HEK293T (cell line): Measurements from ENCODE around the gene MTF2.

ENCODE experiments used
- ARNT ChIP-seq: fragments of 450-650 bp; IDR thresholded peaks from 2 replicates; pipeline ENCODE4 v1.6.1; 2017; ENCODE audit warnings: mild to moderate bottlenecking
- BHLHE40 ChIP-seq: fragments of 450-650 bp; IDR thresholded peaks from 2 replicates; pipeline ENCODE4 v1.6.1; 2016; ENCODE audit warnings: mild to moderate bottlenecking, moderate library complexity, borderline replicate concordance
- CTBP1 ChIP-seq: fragments of 450-650 bp; IDR thresholded peaks from 2 replicates; pipeline ENCODE4 v1.6.1; 2016; ENCODE audit warnings: borderline replicate concordance
- ELF4 ChIP-seq: fragments of 450-650 bp; IDR thresholded peaks from 2 replicates; pipeline ENCODE4 v1.6.1; 2017; ENCODE audit warnings: antibody characterized with exemption
- FOXK2 ChIP-seq: fragments of 450-650 bp; IDR thresholded peaks from 2 replicates; pipeline ENCODE4 v1.6.1; 2016; ENCODE audit warnings: mild to moderate bottlenecking
- FOXM1 ChIP-seq: fragments of 450-650 bp; IDR thresholded peaks from 2 replicates; pipeline ENCODE4 v1.6.1; 2017; ENCODE audit warnings: mild to moderate bottlenecking, borderline replicate concordance
- HDGF ChIP-seq: fragments of 450-650 bp; IDR thresholded peaks from 2 replicates; pipeline ENCODE4 v1.6.1; 2017; ENCODE audit warnings: antibody characterized with exemption, borderline replicate concordance
- LEF1 ChIP-seq: fragments of 450-650 bp; IDR thresholded peaks from 2 replicates; pipeline ENCODE4 v1.6.1; 2017; ENCODE audit warnings: mild to moderate bottlenecking, borderline replicate concordance
- NFRKB ChIP-seq: fragments of 450-650 bp; IDR thresholded peaks from 2 replicates; pipeline ENCODE4 v1.6.1; 2016; ENCODE audit warnings: mild to moderate bottlenecking, moderate library complexity
- SP1 ChIP-seq: fragments of 450-650 bp; IDR thresholded peaks from 2 replicates; pipeline ENCODE4 v1.6.1; 2017
- TARDBP ChIP-seq: fragments of 450-650 bp; IDR thresholded peaks from 2 replicates; pipeline ENCODE4 v1.6.1; 2016

- no peak for TF ChIP-seq FOXM1
- no peak for TF ChIP-seq SP1
- no peak for TF ChIP-seq FOXK2
- no peak for TF ChIP-seq TARDBP
- no peak for TF ChIP-seq BHLHE40
- TF ChIP-seq CTBP1, result no peak
- TF ChIP-seq ARNT, result no peak
- TF ChIP-seq NFRKB, result no peak
- no peak for TF ChIP-seq ELF4
- TF ChIP-seq LEF1, result no peak
- no peak for TF ChIP-seq HDGF
These were observed 22.4 kb upstream of the MTF2 start for GRCh38 chr1:93056649-93057048.
